ENCODE results near the gene ERCC1.

The ERCC1 gene

DNA sequence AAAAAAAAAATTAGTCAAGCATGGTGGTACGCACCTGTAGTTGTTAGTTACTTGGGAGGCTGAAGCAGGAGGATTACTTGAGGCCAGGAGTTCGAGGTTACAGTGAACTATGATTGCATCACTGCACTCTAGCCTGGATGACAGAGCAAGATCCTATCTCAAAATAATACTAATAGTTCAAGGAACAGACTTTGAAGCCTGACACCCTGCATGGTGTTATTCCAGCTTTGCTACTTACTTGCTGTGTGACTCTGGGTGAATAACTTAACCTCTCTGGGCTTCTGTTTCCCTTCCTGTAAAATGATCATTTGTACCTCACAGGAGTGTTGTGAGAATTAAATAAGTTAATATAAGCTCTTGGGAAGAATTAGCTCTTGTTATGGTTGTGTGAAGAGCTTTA, 40.6 kb upstream of the ERCC1 start:
- Histone ChIP-seq H3K79me2 (ENCODE audit: insufficient read depth, low read length) (no peaks in the 10 kb centered on the region), H2AFZ (ENCODE audit: low read depth, low read length, severe bottlenecking) (no peak overlapping the region), H3K27me3 (ENCODE audit: low read length) (no peaks in the 10 kb centered on the region), H3K27ac (ENCODE audit: low read depth, low read length) (no peak overlapping the region), H3K4me3 (ENCODE audit: insufficient read depth, low read length, poor library complexity, severe bottlenecking) (no peak overlapping the region), H4K20me1 (ENCODE audit: low read depth, low read length) (no peaks in the 10 kb centered on the region), H3K4me2 (ENCODE audit: low read depth, low read length, poor library complexity, severe bottlenecking) (no peak overlapping the region), H3F3A (ENCODE audit: insufficient read depth) (0 out of 2 replicates have a peak, but pooled peaks cover 3% of the 10 kb centered on the region), H3K9me3 (ENCODE audit: insufficient read depth, low read length) (no peaks in the 10 kb centered on the region), H3K9ac (ENCODE audit: low read length) (no peak overlapping the region), H3K36me3 (ENCODE audit: low read length) (no peaks in the 10 kb centered on the region), H3K9me2 (replicated peaks; ENCODE audit: insufficient read depth, low read length) (no peaks in the 10 kb centered on the region)
- TF ChIP-seq, protein P1, sequence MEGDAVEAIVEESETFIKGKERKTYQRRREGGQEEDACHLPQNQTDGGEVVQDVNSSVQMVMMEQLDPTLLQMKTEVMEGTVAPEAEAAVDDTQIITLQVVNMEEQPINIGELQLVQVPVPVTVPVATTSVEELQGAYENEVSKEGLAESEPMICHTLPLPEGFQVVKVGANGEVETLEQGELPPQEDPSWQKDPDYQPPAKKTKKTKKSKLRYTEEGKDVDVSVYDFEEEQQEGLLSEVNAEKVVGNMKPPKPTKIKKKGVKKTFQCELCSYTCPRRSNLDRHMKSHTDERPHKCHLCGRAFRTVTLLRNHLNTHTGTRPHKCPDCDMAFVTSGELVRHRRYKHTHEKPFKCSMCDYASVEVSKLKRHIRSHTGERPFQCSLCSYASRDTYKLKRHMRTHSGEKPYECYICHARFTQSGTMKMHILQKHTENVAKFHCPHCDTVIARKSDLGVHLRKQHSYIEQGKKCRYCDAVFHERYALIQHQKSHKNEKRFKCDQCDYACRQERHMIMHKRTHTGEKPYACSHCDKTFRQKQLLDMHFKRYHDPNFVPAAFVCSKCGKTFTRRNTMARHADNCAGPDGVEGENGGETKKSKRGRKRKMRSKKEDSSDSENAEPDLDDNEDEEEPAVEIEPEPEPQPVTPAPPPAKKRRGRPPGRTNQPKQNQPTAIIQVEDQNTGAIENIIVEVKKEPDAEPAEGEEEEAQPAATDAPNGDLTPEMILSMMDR (IDR thresholded peaks at IDR 0.05; ENCODE audit: insufficient read depth, low read length, poor library complexity, severe bottlenecking): no peak
- no peak for TF ChIP-seq EZH2phosphoT487 (conservative IDR thresholded peaks at IDR 0.05; ENCODE audit: low read length)

DNA sequence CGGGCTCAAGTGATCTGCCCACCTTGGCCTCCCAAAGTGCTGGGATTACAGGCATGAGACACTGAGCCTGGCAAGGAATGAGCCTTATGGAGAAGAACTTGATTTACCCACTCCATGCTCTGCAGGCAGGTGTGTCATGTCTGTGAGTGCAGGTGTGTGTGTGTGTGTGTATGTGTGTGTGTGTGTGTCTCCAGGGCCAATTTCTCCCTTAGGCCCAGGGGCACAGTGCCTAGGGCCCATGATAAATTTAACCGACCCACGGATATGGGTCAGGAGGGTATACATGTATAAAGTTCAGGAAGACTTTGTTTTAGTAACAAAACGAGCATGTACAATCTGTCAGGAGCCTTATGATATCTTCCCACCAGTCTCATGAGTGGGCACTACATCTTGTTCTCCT, 39.5 kb upstream of the ERCC1 start:
- TF ChIP-seq EZH2phosphoT487 (conservative IDR thresholded peaks at IDR 0.05; ENCODE audit: low read length): no peak
- TF ChIP-seq, protein P1 (IDR thresholded peaks at IDR 0.05; ENCODE audit: insufficient read depth, low read length, poor library complexity, severe bottlenecking): no peak

DNA sequence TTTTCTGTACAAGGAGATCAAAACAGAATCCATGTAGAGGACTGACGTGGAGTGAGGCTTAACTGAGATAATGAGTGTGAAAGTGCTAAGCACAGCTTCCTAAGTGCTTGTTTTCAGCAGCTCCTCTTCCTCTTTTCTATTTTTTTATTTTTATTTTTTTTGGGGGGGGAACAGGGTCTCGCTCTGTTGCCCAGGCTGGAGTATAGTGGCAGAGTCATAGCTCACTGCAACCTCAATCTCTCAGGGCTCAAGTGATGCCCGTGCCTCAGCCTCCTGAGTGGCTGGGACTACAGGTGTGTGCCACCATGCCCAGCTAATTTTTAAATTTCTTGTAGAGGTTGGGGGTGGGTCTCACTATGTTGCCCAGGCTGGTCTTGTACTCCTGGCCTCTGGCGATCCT, 38.5 kb upstream of the ERCC1 start:
- Histone ChIP-seq H3K27me3 (ENCODE audit: low read length) (no peaks in the 10 kb centered on the region), H3K27ac (ENCODE audit: low read depth, low read length) (no peak overlapping the region), H3K79me2 (ENCODE audit: insufficient read depth, low read length) (no peaks in the 10 kb centered on the region), H4K20me1 (ENCODE audit: low read depth, low read length) (no peaks in the 10 kb centered on the region), H3K36me3 (ENCODE audit: low read length) (no peaks in the 10 kb centered on the region), H3K9me3 (ENCODE audit: insufficient read depth, low read length) (no peaks in the 10 kb centered on the region), H3F3A (ENCODE audit: insufficient read depth) (no peaks in the 10 kb centered on the region), H3K4me2 (ENCODE audit: low read depth, low read length, poor library complexity, severe bottlenecking) (no peak overlapping the region), H3K9me2 (replicated peaks; ENCODE audit: insufficient read depth, low read length) (no peaks in the 10 kb centered on the region), H3K9ac (ENCODE audit: low read length) (no peak overlapping the region), H2AFZ (ENCODE audit: low read depth, low read length, severe bottlenecking) (no peak overlapping the region), H3K4me3 (ENCODE audit: insufficient read depth, low read length, poor library complexity, severe bottlenecking) (no peak overlapping the region)
- TF ChIP-seq, protein P1 (IDR thresholded peaks at IDR 0.05; ENCODE audit: insufficient read depth, low read length, poor library complexity, severe bottlenecking): no peak
- TF ChIP-seq EZH2phosphoT487 (conservative IDR thresholded peaks at IDR 0.05; ENCODE audit: low read length): no peak

More for the DNA sequence above, 39.5 kb upstream of the ERCC1 start:
- Histone ChIP-seq H3K27me3 (ENCODE audit: low read length) (no peaks in the 10 kb centered on the region), H3K4me3 (ENCODE audit: insufficient read depth, low read length, poor library complexity, severe bottlenecking) (no peak overlapping the region), H3K79me2 (ENCODE audit: insufficient read depth, low read length) (no peaks in the 10 kb centered on the region), H3K36me3 (ENCODE audit: low read length) (no peaks in the 10 kb centered on the region), H4K20me1 (ENCODE audit: low read depth, low read length) (no peaks in the 10 kb centered on the region), H3K9me3 (ENCODE audit: insufficient read depth, low read length) (no peaks in the 10 kb centered on the region), H3K4me2 (ENCODE audit: low read depth, low read length, poor library complexity, severe bottlenecking) (no peak overlapping the region), H3K9ac (ENCODE audit: low read length) (no peak overlapping the region), H3K27ac (ENCODE audit: low read depth, low read length) (no peak overlapping the region), H2AFZ (ENCODE audit: low read depth, low read length, severe bottlenecking) (no peak overlapping the region), H3K9me2 (replicated peaks; ENCODE audit: insufficient read depth, low read length) (no peaks in the 10 kb centered on the region), H3F3A (ENCODE audit: insufficient read depth) (0 out of 2 replicates have a peak, but pooled peaks cover 3% of the 10 kb centered on the region)
